ENCODE data around the gene FAM24A. TPM values are rescaled to one million over a fixed set of nuclear protein-coding genes. Genes with fewer than 3 reads are reported as not detected.

The FAM24A gene
- total and polyA plus RNA-seq, 2 donors (not counting 1 experiment from before 2014, with no cell fraction given): not detected

- WGBS (ENCODE audit: insufficient coverage): 93% methylated on average over 4 of the region's 5 CpGs
- TF ChIP-seq, protein P1, sequence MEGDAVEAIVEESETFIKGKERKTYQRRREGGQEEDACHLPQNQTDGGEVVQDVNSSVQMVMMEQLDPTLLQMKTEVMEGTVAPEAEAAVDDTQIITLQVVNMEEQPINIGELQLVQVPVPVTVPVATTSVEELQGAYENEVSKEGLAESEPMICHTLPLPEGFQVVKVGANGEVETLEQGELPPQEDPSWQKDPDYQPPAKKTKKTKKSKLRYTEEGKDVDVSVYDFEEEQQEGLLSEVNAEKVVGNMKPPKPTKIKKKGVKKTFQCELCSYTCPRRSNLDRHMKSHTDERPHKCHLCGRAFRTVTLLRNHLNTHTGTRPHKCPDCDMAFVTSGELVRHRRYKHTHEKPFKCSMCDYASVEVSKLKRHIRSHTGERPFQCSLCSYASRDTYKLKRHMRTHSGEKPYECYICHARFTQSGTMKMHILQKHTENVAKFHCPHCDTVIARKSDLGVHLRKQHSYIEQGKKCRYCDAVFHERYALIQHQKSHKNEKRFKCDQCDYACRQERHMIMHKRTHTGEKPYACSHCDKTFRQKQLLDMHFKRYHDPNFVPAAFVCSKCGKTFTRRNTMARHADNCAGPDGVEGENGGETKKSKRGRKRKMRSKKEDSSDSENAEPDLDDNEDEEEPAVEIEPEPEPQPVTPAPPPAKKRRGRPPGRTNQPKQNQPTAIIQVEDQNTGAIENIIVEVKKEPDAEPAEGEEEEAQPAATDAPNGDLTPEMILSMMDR (IDR thresholded peaks at IDR 0.05): no peak
- TF ChIP-seq EZH2 (IDR thresholded peaks at IDR 0.05; ENCODE audit: borderline replicate concordance, insufficient read depth, low read depth, low read length, poor library complexity, severe bottlenecking): no peak
- ChIA-PET CTCF (interaction anchor here (0.5 kb wide), 1 partner anchor 586 kb away, joined by 3 read pairs; no protein-coding TSS in a partner anchor), POLR2A (no interaction called here)
- H3K27ac Mint-ChIP-seq: no peak overlapping the region
- H3K27ac ChIP-seq (ENCODE audit: low read length in 2 of 2): no peak overlapping the region
- H3K9ac ChIP-seq (ENCODE audit: low read length): no peak overlapping the region
- no peak overlapping the region for H3K4me3 Mint-ChIP-seq
- H3K4me1 ChIP-seq (ENCODE audit: control insufficient read depth in 2 of 2, insufficient read depth in 2 of 2, low read length in 2 of 2): peaks cover 15 to 16% of the 10 kb centered on the region in 2 donors
- ATAC-seq (ENCODE audit: low read depth): no peak
- H3K9me3 Mint-ChIP-seq (ENCODE audit: insufficient read depth): no peaks in the 10 kb centered on the region
- no peak overlapping the region for H2AFZ ChIP-seq (ENCODE audit: insufficient read depth, low read depth, low read length, poor library complexity, severe bottlenecking)
- H3K79me2 ChIP-seq (ENCODE audit: control insufficient read depth, insufficient read depth, low read length): peaks cover 3% of the 10 kb centered on the region
- H3K27me3 Mint-ChIP-seq: peaks cover 8% of the 10 kb centered on the region
- H3K9me3 ChIP-seq (ENCODE audit: control extremely low read depth in 1 of 3, control insufficient read depth in 2 of 3, insufficient read depth in 1 of 3, low read length in 2 of 3): peaks cover 0 to 8% (median 0%) of the 10 kb centered on the region in 3 donors
- H3K4me3 ChIP-seq (ENCODE audit: control extremely low read depth in 1 of 5, extremely low read depth in 1 of 5, insufficient read depth in 1 of 5, low read depth in 2 of 5, low read length in 4 of 5): no peak overlapping the region
- no peaks in the 10 kb centered on the region for H3K36me3 ChIP-seq (replicated peaks in 1 of 2; ENCODE audit: control extremely low read depth in 1 of 2, control insufficient read depth in 1 of 2, extremely low read depth in 1 of 2, insufficient read depth in 2 of 2, low read length in 1 of 2)
- intact Hi-C loops (cut with micrococcal nuclease): no loop called here
- H4K20me1 ChIP-seq (ENCODE audit: control insufficient read depth, insufficient read depth, low read length, poor library complexity, severe bottlenecking): no peaks in the 10 kb centered on the region
- no peak overlapping the region for H3K4me2 ChIP-seq (replicated peaks; ENCODE audit: low read depth, low read length, poor library complexity, severe bottlenecking)
- H3K4me1 Mint-ChIP-seq: peaks cover 20% of the 10 kb centered on the region
- no peak for DNase-seq
- peaks cover 0 to 10% (median 5%) of the 10 kb centered on the region in 4 experiments for H3K27me3 ChIP-seq (replicated peaks in 1 of 4; ENCODE audit: control extremely low read depth in 1 of 4, control insufficient read depth in 3 of 4, insufficient read depth in 4 of 4, low read length in 3 of 4)
These were observed 47.1 kb downstream of the FAM24A start for GRCh38 chr10:122957474-122957873.

GRCh38 chr10:122962405-122962804 lies 52.0 kb downstream of the FAM24A start:
- WGBS (ENCODE audit: insufficient coverage): 87% methylated on average over 3 of the region's 3 CpGs
- ATAC-seq (ENCODE audit: low read depth) (no peak), DNase-seq (no peak)
- intact Hi-C loops (cut with micrococcal nuclease): no loop called here
- no peaks in the 10 kb centered on the region for H3K4me1 ChIP-seq (ENCODE audit: control insufficient read depth in 2 of 2, insufficient read depth in 2 of 2, low read length in 2 of 2)
- H3K9me3 ChIP-seq (ENCODE audit: control extremely low read depth in 1 of 3, control insufficient read depth in 2 of 3, insufficient read depth in 1 of 3, low read length in 2 of 3): peaks cover 6 to 14% (median 13%) of the 10 kb centered on the region in 3 donors
- H2AFZ ChIP-seq (ENCODE audit: insufficient read depth, low read depth, low read length, poor library complexity, severe bottlenecking): no peak overlapping the region
- no peaks in the 10 kb centered on the region for H3K79me2 ChIP-seq (ENCODE audit: control insufficient read depth, insufficient read depth, low read length)
- ChIA-PET CTCF (no interaction called here), POLR2A (no interaction called here)
- Mint-ChIP-seq H3K4me3 (no peak overlapping the region), H3K4me1 (no peaks in the 10 kb centered on the region), H3K27ac (no peak overlapping the region), H3K9me3 (ENCODE audit: insufficient read depth) (peaks cover 2% of the 10 kb centered on the region), H3K27me3 (peaks cover 29% of the 10 kb centered on the region)
- H3K27ac ChIP-seq (ENCODE audit: low read length in 2 of 2): no peak overlapping the region
- no peak overlapping the region for H3K9ac ChIP-seq (ENCODE audit: low read length)
- no peak for TF ChIP-seq EZH2 (IDR thresholded peaks at IDR 0.05; ENCODE audit: borderline replicate concordance, insufficient read depth, low read depth, low read length, poor library complexity, severe bottlenecking)
- TF ChIP-seq, protein P1 (IDR thresholded peaks at IDR 0.05): no peak
- H3K4me2 ChIP-seq (replicated peaks; ENCODE audit: low read depth, low read length, poor library complexity, severe bottlenecking): no peak overlapping the region
- no peaks in the 10 kb centered on the region for H4K20me1 ChIP-seq (ENCODE audit: control insufficient read depth, insufficient read depth, low read length, poor library complexity, severe bottlenecking)
- H3K27me3 ChIP-seq (replicated peaks in 1 of 4; ENCODE audit: control extremely low read depth in 1 of 4, control insufficient read depth in 3 of 4, insufficient read depth in 4 of 4, low read length in 3 of 4): peaks cover 0 to 12% (median 6%) of the 10 kb centered on the region in 4 experiments
- H3K4me3 ChIP-seq (ENCODE audit: control extremely low read depth in 1 of 5, extremely low read depth in 1 of 5, insufficient read depth in 1 of 5, low read depth in 2 of 5, low read length in 4 of 5): no peak overlapping the region
- no peaks in the 10 kb centered on the region for H3K36me3 ChIP-seq (replicated peaks in 1 of 2; ENCODE audit: control extremely low read depth in 1 of 2, control insufficient read depth in 1 of 2, extremely low read depth in 1 of 2, insufficient read depth in 2 of 2, low read length in 1 of 2)

Other genes starting within 250 kb of the FAM24A start
- not detected in 2 replicates for gene C10orf120, start 210.8 kb upstream of the FAM24A start, total RNA-seq
- not detected in 2 replicates for gene C10orf120, start 210.8 kb upstream of the FAM24A start, polyA plus RNA-seq
- gene CUZD1, start 64.8 kb upstream of the FAM24A start, total RNA-seq: 3.0 and 3.3 TPM in 2 replicates
- gene CUZD1, start 64.8 kb upstream of the FAM24A start, polyA plus RNA-seq: 0.92 and 2.1 TPM in 2 replicates
- gene FAM24B, start 31.0 kb upstream of the FAM24A start, total RNA-seq: 11.7 and 12.5 TPM in 2 replicates
- gene FAM24B, start 31.0 kb upstream of the FAM24A start, polyA plus RNA-seq: 23.0 and 23.4 TPM in 2 replicates
- gene C10orf88, start 43.6 kb downstream of the FAM24A start, total RNA-seq: 11.1 and 11.9 TPM in 2 replicates
- gene C10orf88, start 43.6 kb downstream of the FAM24A start, polyA plus RNA-seq: 3.6 and 4.1 TPM in 2 replicates
- 8.2 and 8.5 TPM in 2 replicates for gene PSTK, start 69.8 kb downstream of the FAM24A start, total RNA-seq
- 4.2 and 6.7 TPM in 2 replicates for gene PSTK, start 69.8 kb downstream of the FAM24A start, polyA plus RNA-seq
- gene IKZF5, start 98.2 kb downstream of the FAM24A start, total RNA-seq: 24.0 and 24.6 TPM in 2 replicates
- gene IKZF5, start 98.2 kb downstream of the FAM24A start, polyA plus RNA-seq: 15.8 and 25.9 TPM in 2 replicates
- gene ACADSB, start 98.4 kb downstream of the FAM24A start, total RNA-seq: 27.8 and 27.9 TPM in 2 replicates
- gene ACADSB, start 98.4 kb downstream of the FAM24A start, polyA plus RNA-seq: 6.8 and 8.5 TPM in 2 replicates
- not detected in 2 replicates for gene HMX3, start 225.4 kb downstream of the FAM24A start, total RNA-seq
- gene HMX3, start 225.4 kb downstream of the FAM24A start, polyA plus RNA-seq: not detected in 2 replicates
- not detected in 2 replicates for gene HMX2, start 237.5 kb downstream of the FAM24A start, total RNA-seq
- not detected in 2 replicates for gene HMX2, start 237.5 kb downstream of the FAM24A start, polyA plus RNA-seq
- 112 and 115 TPM in 2 replicates for gene BUB3, start 243.8 kb downstream of the FAM24A start, total RNA-seq
- 111 and 113 TPM in 2 replicates for gene BUB3, start 243.8 kb downstream of the FAM24A start, polyA plus RNA-seq

Measured in B cell (primary cell).